Measurements from ENCODE around the gene STARD9.

DNA sequence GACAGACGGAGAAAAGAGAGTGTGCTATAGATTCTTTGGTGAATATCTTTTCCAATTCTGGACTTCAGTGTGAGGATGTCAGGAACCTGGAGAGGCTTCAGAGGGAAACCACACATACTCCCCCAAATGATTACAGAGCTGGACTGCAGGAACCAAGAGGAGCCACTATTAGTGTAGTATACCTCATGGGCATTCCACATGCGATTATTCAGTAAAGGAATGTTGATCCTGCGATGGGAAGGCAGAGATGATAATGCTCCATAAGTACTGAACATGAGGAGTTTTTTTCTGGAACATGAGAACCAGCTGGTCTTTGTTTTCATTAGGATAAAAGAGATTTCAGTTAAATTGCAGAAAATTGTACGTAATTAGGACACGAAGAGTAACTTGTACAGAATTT lies 18.7 kb downstream of the STARD9 start:
- no peak for TF ChIP-seq POLR2A (IDR thresholded peaks at IDR 0.05; ENCODE audit: extremely low read depth, insufficient read length)
- TF ChIP-seq, protein P1, sequence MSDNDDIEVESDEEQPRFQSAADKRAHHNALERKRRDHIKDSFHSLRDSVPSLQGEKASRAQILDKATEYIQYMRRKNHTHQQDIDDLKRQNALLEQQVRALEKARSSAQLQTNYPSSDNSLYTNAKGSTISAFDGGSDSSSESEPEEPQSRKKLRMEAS (IDR thresholded peaks at IDR 0.05; ENCODE audit: low read depth, low read length): no peak
- TF ChIP-seq, protein P2, sequence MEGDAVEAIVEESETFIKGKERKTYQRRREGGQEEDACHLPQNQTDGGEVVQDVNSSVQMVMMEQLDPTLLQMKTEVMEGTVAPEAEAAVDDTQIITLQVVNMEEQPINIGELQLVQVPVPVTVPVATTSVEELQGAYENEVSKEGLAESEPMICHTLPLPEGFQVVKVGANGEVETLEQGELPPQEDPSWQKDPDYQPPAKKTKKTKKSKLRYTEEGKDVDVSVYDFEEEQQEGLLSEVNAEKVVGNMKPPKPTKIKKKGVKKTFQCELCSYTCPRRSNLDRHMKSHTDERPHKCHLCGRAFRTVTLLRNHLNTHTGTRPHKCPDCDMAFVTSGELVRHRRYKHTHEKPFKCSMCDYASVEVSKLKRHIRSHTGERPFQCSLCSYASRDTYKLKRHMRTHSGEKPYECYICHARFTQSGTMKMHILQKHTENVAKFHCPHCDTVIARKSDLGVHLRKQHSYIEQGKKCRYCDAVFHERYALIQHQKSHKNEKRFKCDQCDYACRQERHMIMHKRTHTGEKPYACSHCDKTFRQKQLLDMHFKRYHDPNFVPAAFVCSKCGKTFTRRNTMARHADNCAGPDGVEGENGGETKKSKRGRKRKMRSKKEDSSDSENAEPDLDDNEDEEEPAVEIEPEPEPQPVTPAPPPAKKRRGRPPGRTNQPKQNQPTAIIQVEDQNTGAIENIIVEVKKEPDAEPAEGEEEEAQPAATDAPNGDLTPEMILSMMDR (IDR thresholded peaks at IDR 0.05; ENCODE audit: low read depth, low read length): no peak
